B cell (primary cell): Measurements from ENCODE around the gene CENPN. TPM values are rescaled to one million over a fixed set of nuclear protein-coding genes. Genes with fewer than 3 reads are reported as not detected.
A peak's percentile ranks its signal among the peaks of the same experiment; 100 is the strongest.

ENCODE experiments used
- ATAC-seq: fragments of 200-7000 bp; cut with Tn5 transposase; one replicate; pipeline ENCODE4 v1.10.0; 2021; ENCODE audit warnings: low read depth, mild to moderate bottlenecking, moderate number of reproducible peaks, moderate library complexity
- CTCF ChIA-PET: fragments of 350-600 bp; sonication (Branson Sonifier 250); formaldehyde crosslinking; loops from one replicate; lab custom pipeline; 2021; ENCODE audit warnings: antibody characterized with exemption, inconsistent platforms; lab: Charles Lee
- POLR2A ChIA-PET: fragments of 350-600 bp; sonication (Branson Sonifier 250); formaldehyde crosslinking; loops from one replicate; lab custom pipeline; 2021; ENCODE audit warnings: antibody characterized with exemption; lab: Charles Lee
- DNase-seq: peaks from one replicate; pipeline ENCODE4 v3.0.0; 2013
- H2AFZ ChIP-seq: 2 replicates; pipeline ENCODE4 v1.6.1; 2012; ENCODE audit warnings: mild to moderate bottlenecking, low read depth, low read length; ENCODE audit not compliant: insufficient read depth, poor library complexity, severe bottlenecking
- H3K27ac ChIP-seq, 2 donors: 1 replicate in 1 of 2; 2 replicates in 1 of 2; pipeline ENCODE4 v1.5.1; 2012 to 2013; ENCODE audit warnings: low read length in 2 of 2, mild to moderate bottlenecking in 2 of 2, moderate library complexity in 1 of 2
- H3K27me3 ChIP-seq, 4 experiments: fragments of 200-600 bp in 1 of 4; sonication (generic) in 1 of 4; replicated peaks in 1 of 4; 1 replicate in 2 of 4; 2 replicates in 2 of 4; pipeline versions ENCODE4 v1.6.1 to v1.7.0; 2013 to 2016; ENCODE audit warnings: low read length in 3 of 4, mild to moderate bottlenecking in 2 of 4, mixed read lengths in 1 of 4, moderate library complexity in 1 of 4; ENCODE audit not compliant: insufficient read depth in 4 of 4, control insufficient read depth in 3 of 4; ENCODE audit errors: control extremely low read depth in 1 of 4
- H3K36me3 ChIP-seq, 2 experiments: replicated peaks in 1 of 2; 1 replicate in 1 of 2; 2 replicates in 1 of 2; pipeline versions ENCODE4 v1.6.1 to v1.7.1; 2013; ENCODE audit warnings: low read length in 1 of 2; ENCODE audit not compliant: insufficient read depth in 2 of 2, control insufficient read depth in 1 of 2; ENCODE audit errors: control extremely low read depth in 1 of 2, extremely low read depth in 1 of 2
- H3K4me1 ChIP-seq, 2 donors: fragments of 200-600 bp in 1 of 2; sonication (generic) in 1 of 2; 1 replicate in 1 of 2; 2 replicates in 1 of 2; pipeline versions ENCODE4 v1.5.1 to v1.6.1; 2013 to 2017; ENCODE audit warnings: low read length in 2 of 2; ENCODE audit not compliant: control insufficient read depth in 2 of 2, insufficient read depth in 2 of 2
- H3K4me2 ChIP-seq: replicated peaks from 2 replicates; pipeline ENCODE3; 2012; ENCODE audit warnings: mild to moderate bottlenecking, low read depth, low read length; ENCODE audit not compliant: poor library complexity, severe bottlenecking
- H3K4me3 ChIP-seq, 5 experiments: fragments of 200-600 bp in 1 of 5; sonication (generic) in 1 of 5; 1 replicate in 3 of 5; 2 replicates in 2 of 5; pipeline versions ENCODE4 v1.5.1 to v1.7.0; 2011 to 2016; ENCODE audit warnings: low read length in 4 of 5, mild to moderate bottlenecking in 4 of 5, low read depth in 2 of 5, control low read depth in 1 of 5, moderate library complexity in 1 of 5; ENCODE audit not compliant: insufficient read depth in 1 of 5; ENCODE audit errors: control extremely low read depth in 1 of 5, extremely low read depth in 1 of 5
- H3K79me2 ChIP-seq: fragments of 200-600 bp; sonication (generic); one replicate; pipeline ENCODE4 v1.6.0; 2016; ENCODE audit warnings: low read length; ENCODE audit not compliant: control insufficient read depth, insufficient read depth
- H3K9ac ChIP-seq: fragments of 200-600 bp; sonication (generic); 2 replicates; pipeline ENCODE4 v1.6.1; 2017; ENCODE audit warnings: mild to moderate bottlenecking, low read length, moderate library complexity
- H3K9me3 ChIP-seq, 3 donors: one replicate each; pipeline versions ENCODE4 v1.6.1 to v1.7.1; 2013; ENCODE audit warnings: low read length in 2 of 3; ENCODE audit not compliant: control insufficient read depth in 2 of 3, insufficient read depth in 1 of 3; ENCODE audit errors: control extremely low read depth in 1 of 3
- H4K20me1 ChIP-seq: 2 replicates; pipeline ENCODE4 v1.6.0; 2012; ENCODE audit warnings: mild to moderate bottlenecking, low read length; ENCODE audit not compliant: insufficient read depth, control insufficient read depth, poor library complexity, severe bottlenecking
- H3K27ac Mint-ChIP-seq: one replicate; pipeline ENCODE4 v1.8.0; 2021; ENCODE audit warnings: mixed read lengths
- H3K27me3 Mint-ChIP-seq: one replicate; pipeline ENCODE4 v1.8.0; 2021; ENCODE audit warnings: mixed read lengths
- H3K4me1 Mint-ChIP-seq: one replicate; pipeline ENCODE4 v1.8.0; 2021; ENCODE audit warnings: mixed read lengths
- H3K4me3 Mint-ChIP-seq: one replicate; pipeline ENCODE4 v1.8.0; 2021; ENCODE audit warnings: mixed read lengths
- H3K9me3 Mint-ChIP-seq: one replicate; pipeline ENCODE4 v1.8.0; 2022; ENCODE audit warnings: mixed read lengths; ENCODE audit not compliant: insufficient read depth
- CTCF ChIP-seq: fragments of 200-600 bp; IDR thresholded peaks from one replicate; pipeline ENCODE4 v1.8.0; 2022; ENCODE audit warnings: antibody characterized with exemption, mild to moderate bottlenecking
- EZH2 ChIP-seq: IDR thresholded peaks from 2 replicates; pipeline ENCODE4 v1.6.1; 2012; ENCODE audit warnings: borderline replicate concordance, low read depth, mild to moderate bottlenecking, moderate library complexity, low read length; ENCODE audit not compliant: insufficient read depth, poor library complexity, severe bottlenecking
- WGBS: methylation state at CpG from one replicate; pipeline ENCODE4 v1.1.5; 2013; ENCODE audit warnings: missing lambda C conversion rate; ENCODE audit not compliant: insufficient coverage; 5-methylcytosine and 5-hydroxymethylcytosine counted together
- intact Hi-C: fragments of 100-400 bp; cut with micrococcal nuclease; formaldehyde crosslinking; loops from one replicate; pipeline ENCODE4 v1.10.0; 2022
- polyA minus RNA-seq: library from RNA; depleted of rRNA, polyadenylated mRNA; stranded (reverse); fragments of >200 nt; gene quantifications from 2 replicates; pipeline ENCODE4 v1.2.3, GENCODE V29; 2012
- polyA plus RNA-seq: library from polyadenylated mRNA; depleted of rRNA; stranded (reverse); fragments of >200 nt; gene quantifications from 2 replicates; pipeline ENCODE4 v1.2.3, GENCODE V29; 2012
- total RNA-seq, 2 donors: library from RNA; stranded (reverse); fragments of 120-200 nt in 1 of 2; gene quantifications; 1 replicate in 1 of 2; 2 replicates in 1 of 2; pipeline versions ENCODE4 v1.2.3 to v1.2.4, GENCODE V29; 2013 to 2022

Gene CENPN
- total RNA-seq = 3.5 and 4.0 TPM in 2 replicates
- 6.4 TPM for total RNA-seq (2013)
- polyA plus RNA-seq = 3.0 and 11.5 TPM in 2 replicates
- 9.7 and 14.6 TPM in 2 replicates for polyA minus RNA-seq

- no peaks in the 10 kb centered on the region for H3K9me3 ChIP-seq
- peak within 1 kb of the TSS; percentile 85 for H3K4me2 ChIP-seq
- peaks cover 46% of the 10 kb centered on the region for H3K79me2 ChIP-seq
- Mint-ChIP-seq H3K27me3 (no peaks in the 10 kb centered on the region), H3K9me3 (no peaks in the 10 kb centered on the region), H3K27ac (peak within 1 kb of the TSS; percentile 100), H3K4me3 (peak within 1 kb of the TSS; percentile 99), H3K4me1 (peaks cover 42% of the 10 kb centered on the region)
- ChIA-PET POLR2A (interaction anchor here (1.1 to 1.6 kb wide), 3 partner anchors 9 to 70 kb away, joined by 4 to 8 read pairs (median 6); partner anchors contain the start of genes ATMIN and C16orf46), CTCF (interaction anchor here (0.9 to 9.4 kb wide), 4 partner anchors 11 to 69 kb away, joined by 3 to 99 read pairs (median 4); partner anchors contain the start of genes ATMIN and C16orf46)
- peak within 1 kb of the TSS; percentile 96 for H2AFZ ChIP-seq
- TF ChIP-seq CTCF = no peak
- no peak for TF ChIP-seq EZH2
- H4K20me1 ChIP-seq = peaks cover 20% of the 10 kb centered on the region
- ATAC-seq (peak; percentile 82), DNase-seq (peak; percentile 100)
- H3K27ac ChIP-seq = peak within 1 kb of the TSS; percentile 97 to 99
- H3K4me1 ChIP-seq = peaks cover 25 to 38% of the 10 kb centered on the region in 2 donors
- H3K9ac ChIP-seq = peak within 1 kb of the TSS; percentile 98
- peak within 1 kb of the TSS; percentile 89 to 97 (median 94) for H3K4me3 ChIP-seq
- no peaks in the 10 kb centered on the region for H3K27me3 ChIP-seq
- H3K36me3 ChIP-seq = no peaks in the 10 kb centered on the region
- WGBS = under 1% methylated on average over 75 of the region's 75 CpGs
- intact Hi-C loops = loop anchor here (1.0 to 2.0 kb wide), 4 partner anchors 28 to 732 kb away; partner anchors contain the start of genes ATMIN, C16orf46 and GAN
Measured at GRCh38 chr16:81006813-81007695, at the start of gene CENPN, which contains the start of gene CMC2. Gene CENPN (plus strand): TSS chr16:81007214. CDS start chr16:81011940, 4,726 bp downstream. Gene CMC2 (minus strand): TSS chr16:81006885. CDS start chr16:80997394, 9,491 bp downstream.

- no peak overlapping the region for H3K4me2 ChIP-seq
- no peak overlapping the region for H3K27ac ChIP-seq
- H3K9ac ChIP-seq = no peak overlapping the region
- intact Hi-C loops = no loop called here
- ChIA-PET CTCF (no interaction called here), POLR2A (no interaction called here)
- no peaks in the 10 kb centered on the region for H3K27me3 Mint-ChIP-seq
- peaks cover 35% of the 10 kb centered on the region for H3K9me3 Mint-ChIP-seq
- no peak overlapping the region for H3K4me3 ChIP-seq
- no peaks in the 10 kb centered on the region for H3K27me3 ChIP-seq
- H4K20me1 ChIP-seq = no peaks in the 10 kb centered on the region
- DNase-seq (no peak), ATAC-seq (no peak)
- H3K4me1 Mint-ChIP-seq = peaks cover 6% of the 10 kb centered on the region
- H3K36me3 ChIP-seq = no peaks in the 10 kb centered on the region
- H3K79me2 ChIP-seq = no peaks in the 10 kb centered on the region
- peaks cover 8 to 12% (median 10%) of the 10 kb centered on the region in 3 donors for H3K9me3 ChIP-seq
- peaks cover 8 to 9% of the 10 kb centered on the region in 2 donors for H3K4me1 ChIP-seq
- no peak for TF ChIP-seq CTCF
- no peak for TF ChIP-seq EZH2
- no peak overlapping the region for H3K4me3 Mint-ChIP-seq
- no peak overlapping the region for H3K27ac Mint-ChIP-seq
- H2AFZ ChIP-seq = no peak overlapping the region
Measured at GRCh38 chr16:80958284-80958683, 48.7 kb upstream of the CENPN start.
